ENCODE measurements around the gene LEFTY1.

DNA sequence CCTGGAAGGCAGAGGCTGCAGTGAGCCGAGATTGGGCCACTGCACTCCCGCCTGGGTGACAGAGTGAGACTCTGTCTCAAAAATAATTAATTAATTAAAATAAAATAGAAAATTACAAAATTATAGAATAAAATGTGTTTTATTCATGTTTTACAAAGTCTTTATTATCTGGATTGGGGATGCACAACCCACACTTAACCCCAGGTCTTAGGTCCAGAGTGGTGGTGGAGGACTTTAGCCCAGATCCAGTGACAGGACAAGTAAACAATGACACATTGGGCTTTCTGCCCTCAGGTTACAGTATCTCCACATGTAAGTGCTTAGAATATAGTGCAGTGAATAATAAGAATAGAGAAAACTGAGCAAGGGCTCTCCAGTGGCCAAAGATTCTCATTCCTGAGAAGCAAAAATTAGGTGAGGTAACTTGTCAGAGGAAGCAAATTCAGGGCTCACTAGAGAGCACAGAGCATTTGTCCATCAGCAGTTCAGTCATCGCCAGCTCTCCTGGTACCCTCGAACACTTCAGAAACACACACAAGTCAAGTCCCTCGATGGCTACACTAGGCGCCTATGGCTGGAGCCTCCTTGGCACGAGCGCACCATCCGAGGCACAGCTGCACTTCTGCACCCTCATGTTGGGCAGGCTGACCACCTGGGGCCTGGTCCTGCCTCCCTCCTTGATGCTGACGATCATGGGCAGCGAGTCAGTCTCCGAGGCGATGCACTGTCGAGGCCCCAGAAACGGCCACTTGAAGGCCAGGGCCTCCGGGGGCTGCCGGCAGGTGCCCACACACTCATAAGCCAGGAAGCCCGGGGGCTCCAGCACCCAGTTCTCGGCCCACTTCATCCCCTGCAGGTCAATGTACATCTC, 2.6 kb downstream of the LEFTY1 start:
- TF ChIP-seq, protein P1, sequence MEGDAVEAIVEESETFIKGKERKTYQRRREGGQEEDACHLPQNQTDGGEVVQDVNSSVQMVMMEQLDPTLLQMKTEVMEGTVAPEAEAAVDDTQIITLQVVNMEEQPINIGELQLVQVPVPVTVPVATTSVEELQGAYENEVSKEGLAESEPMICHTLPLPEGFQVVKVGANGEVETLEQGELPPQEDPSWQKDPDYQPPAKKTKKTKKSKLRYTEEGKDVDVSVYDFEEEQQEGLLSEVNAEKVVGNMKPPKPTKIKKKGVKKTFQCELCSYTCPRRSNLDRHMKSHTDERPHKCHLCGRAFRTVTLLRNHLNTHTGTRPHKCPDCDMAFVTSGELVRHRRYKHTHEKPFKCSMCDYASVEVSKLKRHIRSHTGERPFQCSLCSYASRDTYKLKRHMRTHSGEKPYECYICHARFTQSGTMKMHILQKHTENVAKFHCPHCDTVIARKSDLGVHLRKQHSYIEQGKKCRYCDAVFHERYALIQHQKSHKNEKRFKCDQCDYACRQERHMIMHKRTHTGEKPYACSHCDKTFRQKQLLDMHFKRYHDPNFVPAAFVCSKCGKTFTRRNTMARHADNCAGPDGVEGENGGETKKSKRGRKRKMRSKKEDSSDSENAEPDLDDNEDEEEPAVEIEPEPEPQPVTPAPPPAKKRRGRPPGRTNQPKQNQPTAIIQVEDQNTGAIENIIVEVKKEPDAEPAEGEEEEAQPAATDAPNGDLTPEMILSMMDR (IDR thresholded peaks at IDR 0.05), result no peak
- no peak for TF ChIP-seq POLR2A (IDR thresholded peaks at IDR 0.05)

All from right lobe of liver (tissue), 4 donors.